ENCODE results near the gene TOLLIP. TPM values are rescaled to one million over a fixed set of nuclear protein-coding genes. Genes with fewer than 3 reads are reported as not detected.

TOLLIP gene
- total RNA-seq, 1 donor from 2014 or later: 43.2 TPM

DNA sequence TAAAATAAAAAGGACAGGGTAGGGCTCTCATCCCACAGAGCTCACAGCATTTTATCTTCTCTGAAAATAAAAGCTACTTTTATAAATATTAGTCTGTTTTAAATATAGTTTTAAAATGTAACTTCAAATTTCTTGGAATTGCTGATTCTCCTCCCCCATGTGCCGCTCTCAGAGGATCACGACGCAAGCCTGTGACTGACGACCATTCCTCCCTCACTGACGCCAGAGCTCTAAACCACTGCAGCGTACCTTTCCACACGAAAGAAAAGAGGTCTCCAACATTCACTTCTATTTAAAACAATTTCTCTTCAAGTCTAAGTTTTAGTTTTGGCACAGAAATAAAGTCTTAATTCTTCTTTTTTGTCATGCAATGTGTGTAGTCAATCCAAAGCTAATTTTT is 9.3 kb downstream of the TOLLIP start:
- intact Hi-C loops (cut with micrococcal nuclease): no loop called here

DNA sequence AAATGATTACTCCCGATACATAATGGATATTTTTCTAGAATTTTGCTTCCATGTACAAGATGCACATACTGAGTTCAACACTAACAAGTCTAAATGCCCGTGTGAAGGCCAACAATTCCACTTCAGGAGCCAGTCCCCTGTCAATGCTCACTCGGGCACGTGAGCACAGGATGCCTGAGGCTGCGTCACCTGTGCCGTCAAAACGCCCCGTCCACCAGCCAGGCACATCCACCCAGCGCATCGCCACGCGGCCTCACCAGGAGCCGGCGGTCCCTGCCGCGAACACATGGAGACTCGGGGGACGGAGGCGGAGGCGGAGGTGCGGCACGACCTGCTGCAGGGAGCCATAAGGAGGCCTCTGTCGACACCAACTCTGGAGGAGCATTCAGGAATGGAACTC is 9.8 kb downstream of the TOLLIP start:
- intact Hi-C loops (cut with micrococcal nuclease): no loop called here

DNA sequence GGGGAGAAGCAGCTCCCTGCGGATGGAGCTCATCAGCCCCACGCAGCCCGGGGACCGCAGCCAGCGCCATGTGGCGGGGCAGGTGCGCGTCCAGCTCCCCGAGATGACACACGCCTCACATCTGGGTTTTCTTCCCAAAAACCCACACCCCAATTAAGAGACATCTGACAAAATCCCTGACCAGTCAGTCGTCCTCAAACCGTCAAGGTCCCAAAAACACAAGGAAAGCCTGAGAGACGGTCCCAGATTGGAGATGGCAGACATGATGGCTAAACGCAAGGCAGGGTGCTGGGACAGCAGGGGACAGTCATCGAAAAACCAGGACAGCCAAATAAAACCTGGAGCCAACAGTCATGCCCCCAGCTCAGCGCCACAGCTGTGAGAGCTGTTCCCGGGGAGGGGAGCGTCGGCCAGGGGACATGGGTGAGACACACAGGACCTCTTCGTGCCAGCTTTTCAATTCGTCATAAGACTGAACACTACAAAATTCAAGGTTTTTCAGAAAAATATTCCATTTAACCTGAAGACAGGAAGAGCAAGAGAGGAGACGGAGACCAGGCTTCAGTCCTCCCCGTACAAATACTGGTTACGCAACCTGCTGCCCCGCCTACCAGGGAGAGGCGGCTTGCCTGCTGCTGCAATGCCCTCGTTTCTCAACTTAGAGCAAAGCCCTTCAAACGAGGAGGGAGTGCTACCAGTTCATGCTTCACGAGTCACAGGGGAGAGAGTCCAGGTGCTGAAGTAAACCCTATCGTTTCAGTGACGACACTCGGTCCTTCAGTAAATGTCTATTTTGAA is 10.5 kb downstream of the TOLLIP start:
- intact Hi-C loops (cut with micrococcal nuclease): no loop called here

DNA sequence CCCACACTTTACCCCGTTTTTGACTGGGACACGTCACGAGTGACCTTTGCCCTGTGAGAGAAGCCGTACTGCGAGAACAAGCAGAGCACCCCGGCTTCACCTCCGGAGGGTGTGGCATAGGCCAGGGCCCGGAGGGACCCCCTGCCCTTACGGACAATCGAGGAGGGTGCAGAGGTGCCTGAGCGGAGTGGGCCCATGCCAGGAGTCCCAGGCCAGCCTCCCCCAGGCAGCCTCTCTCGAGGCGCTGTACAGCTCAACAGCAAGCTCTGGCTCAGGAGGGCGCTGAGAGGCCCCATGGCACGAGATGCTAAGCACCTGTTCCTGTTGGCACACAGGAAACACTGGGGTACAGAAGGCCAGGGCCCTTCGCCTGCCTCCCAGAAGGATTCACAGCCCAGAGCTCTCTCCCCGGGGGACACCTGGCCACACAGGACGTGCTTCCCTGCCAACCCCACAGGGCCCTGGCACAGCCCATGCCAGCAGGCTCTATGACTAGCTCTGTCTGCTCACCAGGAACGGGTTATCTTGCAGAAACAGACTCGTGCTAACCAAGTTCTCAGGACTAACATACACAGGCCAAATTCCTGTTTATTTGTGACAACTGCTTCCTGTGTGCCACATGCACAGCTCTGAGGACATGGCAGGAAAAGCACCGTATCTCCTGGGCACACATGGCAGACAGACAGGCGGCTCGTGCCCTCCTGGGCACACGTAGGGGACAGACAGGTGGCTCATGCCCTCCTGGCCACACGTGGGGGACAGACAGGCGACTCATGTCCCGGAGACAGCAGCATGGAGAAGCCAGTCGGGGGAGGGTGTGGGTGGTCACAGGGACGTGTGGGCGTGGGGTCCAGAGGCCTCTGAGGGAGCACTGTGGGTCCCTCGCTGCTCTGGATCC is 11.6 kb downstream of the TOLLIP start:
- intact Hi-C loops (cut with micrococcal nuclease): no loop called here

DNA sequence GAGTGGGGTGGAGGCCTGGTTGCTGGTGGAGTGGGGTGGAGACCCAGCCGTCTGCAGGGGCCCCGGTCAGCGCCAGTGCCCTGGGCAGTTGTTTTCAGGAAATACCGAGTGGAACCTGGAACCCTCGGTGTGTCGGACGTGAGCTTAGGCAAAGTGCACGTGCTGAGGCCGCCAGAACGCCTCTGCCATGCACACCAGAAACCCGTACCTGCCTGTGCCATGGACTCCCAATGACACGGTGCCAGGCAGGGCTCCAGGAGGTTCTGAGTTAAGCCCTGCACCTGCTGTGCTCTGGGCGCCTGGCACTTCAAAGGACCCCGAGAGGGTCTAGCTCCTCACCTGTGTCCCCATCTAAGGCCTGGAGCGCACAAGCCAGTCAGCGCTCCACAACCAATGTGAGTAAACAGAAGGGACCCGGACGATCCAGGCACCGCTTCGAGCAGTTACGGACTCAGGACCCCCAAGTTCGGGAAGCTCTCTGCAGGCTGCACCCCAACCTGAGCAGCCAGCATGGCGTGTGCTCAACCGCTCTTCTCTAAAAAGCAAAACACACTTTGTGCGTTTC is 12.3 kb downstream of the TOLLIP start:
- intact Hi-C loops (cut with micrococcal nuclease): no loop called here

DNA sequence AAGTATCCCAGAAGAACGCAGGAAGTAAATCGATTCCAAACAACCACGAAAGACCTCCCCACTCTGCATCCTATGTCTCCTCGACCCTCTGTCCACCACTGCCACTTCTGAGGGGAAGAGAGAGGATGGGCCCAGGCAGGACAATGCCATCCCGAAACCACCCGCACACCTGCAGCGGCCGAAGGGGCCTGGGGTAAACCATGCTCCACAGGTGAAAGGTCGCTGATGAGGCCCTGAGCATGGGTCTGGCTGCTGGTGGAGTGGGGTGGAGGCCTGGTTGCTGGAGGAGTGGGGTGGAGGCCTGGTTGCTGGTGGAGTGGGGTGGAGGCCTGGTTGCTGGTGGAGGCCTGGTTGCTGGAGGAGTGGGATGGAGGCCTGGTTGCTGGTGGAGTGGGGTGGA is 13.1 kb downstream of the TOLLIP start:
- intact Hi-C loops (cut with micrococcal nuclease): no loop called here

DNA sequence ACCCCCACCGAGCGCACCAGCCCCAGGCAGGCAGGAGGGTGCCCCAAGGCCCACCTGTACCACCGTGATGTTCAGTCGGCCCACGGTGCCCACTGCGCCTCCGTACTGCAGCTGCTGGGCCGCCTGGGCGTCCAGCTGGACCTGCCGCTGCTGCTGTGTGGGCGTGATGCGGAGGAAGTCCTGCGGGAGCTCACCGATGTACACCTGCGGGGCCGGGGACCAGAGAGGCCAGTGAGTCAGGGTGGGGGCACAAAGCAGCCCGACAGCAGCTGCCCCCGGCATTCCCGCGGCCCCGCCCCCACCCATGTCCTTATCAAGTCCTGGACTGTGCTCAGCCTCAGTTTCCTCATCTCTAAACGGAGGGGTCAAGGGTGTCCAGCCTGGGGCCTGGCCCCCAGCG is 13.8 kb downstream of the TOLLIP start:
- intact Hi-C loops (cut with micrococcal nuclease): no loop called here

DNA sequence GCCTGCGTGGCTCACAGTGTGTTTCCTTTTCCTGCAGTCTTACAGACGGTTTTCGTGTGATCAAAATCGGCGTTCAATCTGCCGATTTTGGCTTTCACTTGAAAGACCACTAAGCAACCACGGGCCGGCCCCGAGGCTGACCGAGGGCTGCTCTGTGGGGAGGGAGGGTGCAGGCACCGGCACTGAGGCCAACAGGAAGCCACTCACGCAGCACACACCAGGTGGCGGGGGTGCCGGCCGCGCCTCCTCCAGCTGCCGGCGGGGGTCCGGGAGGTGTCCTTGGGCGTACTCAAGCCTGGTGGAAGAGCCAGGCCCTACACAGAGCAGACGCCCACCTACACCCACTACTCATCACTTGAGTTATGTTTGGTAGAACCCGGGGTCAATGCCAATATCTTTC is 14.3 kb downstream of the TOLLIP start:
- intact Hi-C loops (cut with micrococcal nuclease): no loop called here

DNA sequence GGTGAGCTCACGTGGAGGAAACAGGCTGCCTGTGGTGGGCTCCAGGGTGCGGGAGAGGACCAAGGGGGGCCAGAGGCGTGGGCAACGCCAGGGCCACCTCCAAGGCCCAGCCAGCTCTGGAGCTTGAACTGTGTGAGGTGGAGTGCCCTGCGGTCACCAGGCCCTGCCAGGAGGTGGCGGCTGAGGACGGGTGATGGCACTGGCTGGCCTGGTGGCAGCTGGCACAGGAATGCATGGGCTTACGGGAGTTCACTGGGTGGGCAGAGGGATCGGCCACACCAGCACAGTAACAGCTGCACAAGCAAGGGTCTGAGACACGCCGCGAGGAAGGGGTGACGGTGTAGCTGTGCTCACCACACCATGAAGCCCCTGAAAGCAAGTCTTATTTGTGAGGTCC is 15.8 kb downstream of the TOLLIP start:
- intact Hi-C loops (cut with micrococcal nuclease): no loop called here

DNA sequence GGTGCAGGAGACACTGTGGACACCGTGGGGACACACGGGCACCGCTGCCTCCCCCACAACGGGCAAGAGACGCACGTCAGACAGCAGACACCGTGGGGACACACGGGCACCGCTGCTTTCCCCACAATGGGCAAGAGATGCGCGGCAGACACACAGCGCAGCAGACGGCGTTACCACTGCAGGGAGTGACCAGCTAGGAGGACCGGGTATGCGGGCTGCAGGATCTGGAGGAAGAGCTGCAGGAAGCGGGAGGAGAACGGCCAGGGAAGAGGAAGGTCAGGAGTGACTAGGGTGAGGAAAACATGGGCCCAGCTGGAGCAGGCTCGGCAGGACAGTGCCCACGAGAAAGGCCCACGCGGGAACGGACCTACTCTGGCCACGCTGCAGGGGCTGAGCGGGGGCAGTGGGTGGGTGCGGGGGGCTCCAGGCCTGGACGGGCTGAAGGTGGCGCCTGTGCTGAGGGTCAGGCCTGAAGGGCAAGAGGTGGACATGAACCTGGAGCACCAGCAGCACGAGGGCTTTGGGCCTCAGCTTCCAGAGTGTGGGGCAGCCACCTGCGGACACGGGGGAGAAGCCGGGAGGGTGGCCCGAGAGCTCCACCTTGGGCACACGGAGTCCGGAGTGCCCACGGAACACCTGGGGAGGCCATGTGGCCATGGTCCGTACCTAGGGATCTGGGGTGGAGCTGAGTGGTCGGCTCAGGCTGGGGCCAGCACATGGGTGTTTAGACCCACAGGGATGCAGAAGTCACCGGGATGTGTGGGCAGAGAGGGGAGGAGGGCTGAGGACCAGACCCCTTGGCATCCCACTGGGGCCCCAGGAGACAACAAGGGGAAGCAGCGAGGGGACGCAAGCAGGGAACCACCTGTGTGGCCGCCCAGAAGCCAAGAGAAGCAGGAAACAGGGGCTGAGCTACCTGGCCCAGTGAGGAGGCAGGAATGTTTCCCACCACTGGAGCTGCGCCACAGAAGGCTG is 16.5 kb downstream of the TOLLIP start:
- intact Hi-C loops (cut with micrococcal nuclease): no loop called here

DNA sequence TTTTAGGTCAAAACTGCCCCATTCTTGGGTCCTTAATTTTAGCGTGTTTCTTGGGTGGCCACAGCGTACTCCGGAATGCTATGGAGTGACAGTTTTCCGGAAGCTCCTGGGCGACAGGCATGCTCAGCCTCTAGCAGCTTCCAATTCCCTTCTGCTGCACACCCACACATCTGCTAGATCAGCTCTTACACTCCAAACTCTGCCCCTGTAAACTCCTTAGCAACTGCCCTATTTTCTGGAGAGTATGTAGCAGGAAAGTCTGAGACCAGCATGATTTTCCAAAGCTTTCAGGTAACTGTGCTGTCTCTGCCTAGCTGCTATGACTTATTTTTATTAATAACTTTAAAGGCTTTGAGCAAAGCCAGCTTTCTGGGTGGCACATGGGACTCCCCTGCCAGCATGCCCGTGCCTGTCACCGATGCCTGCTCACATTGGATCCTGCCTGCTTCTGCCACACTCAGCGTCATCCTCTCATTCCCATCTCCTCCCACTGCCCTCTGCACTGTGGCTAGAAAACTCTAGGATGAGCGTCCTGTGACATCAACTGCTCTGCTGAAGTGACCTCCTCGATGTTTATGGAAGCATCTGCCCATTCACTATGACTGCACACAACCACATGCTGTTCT is 17.3 kb downstream of the TOLLIP start:
- intact Hi-C loops (cut with micrococcal nuclease): no loop called here

DNA sequence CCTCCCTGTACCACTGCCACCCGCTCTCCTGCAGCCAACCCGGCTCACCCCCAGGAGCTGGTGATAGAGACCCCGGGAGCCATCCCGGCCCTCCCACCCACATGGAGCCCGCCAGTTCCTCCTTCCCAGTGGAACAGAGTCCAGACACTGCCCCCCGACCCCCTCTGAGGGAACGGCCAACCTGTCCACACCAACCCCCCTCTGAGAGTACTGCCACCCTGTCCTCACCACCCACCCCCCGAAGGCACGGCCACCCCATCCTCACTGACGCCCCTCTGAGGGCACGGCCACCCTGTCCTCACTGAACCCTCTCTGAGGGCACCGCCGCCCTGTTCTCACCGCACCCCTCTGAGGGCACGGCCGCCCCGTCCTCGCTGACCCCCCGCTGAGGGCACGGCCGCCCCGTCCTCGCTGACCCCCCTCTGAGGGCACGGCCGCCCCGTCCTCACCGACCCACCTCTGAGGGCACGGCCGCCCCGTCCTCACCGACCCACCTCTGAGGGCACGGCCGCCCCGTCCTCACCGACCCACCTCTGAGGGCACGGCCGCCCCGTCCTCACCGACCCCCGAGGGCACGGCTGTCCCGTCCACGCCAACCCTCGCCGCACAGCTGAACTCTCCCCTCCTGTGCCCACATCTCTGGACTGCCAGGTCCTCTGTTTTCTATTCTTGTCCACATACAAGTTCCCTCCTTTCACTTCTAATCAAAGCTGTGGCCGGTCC is 18.0 kb downstream of the TOLLIP start:
- intact Hi-C loops (cut with micrococcal nuclease): no loop called here

DNA sequence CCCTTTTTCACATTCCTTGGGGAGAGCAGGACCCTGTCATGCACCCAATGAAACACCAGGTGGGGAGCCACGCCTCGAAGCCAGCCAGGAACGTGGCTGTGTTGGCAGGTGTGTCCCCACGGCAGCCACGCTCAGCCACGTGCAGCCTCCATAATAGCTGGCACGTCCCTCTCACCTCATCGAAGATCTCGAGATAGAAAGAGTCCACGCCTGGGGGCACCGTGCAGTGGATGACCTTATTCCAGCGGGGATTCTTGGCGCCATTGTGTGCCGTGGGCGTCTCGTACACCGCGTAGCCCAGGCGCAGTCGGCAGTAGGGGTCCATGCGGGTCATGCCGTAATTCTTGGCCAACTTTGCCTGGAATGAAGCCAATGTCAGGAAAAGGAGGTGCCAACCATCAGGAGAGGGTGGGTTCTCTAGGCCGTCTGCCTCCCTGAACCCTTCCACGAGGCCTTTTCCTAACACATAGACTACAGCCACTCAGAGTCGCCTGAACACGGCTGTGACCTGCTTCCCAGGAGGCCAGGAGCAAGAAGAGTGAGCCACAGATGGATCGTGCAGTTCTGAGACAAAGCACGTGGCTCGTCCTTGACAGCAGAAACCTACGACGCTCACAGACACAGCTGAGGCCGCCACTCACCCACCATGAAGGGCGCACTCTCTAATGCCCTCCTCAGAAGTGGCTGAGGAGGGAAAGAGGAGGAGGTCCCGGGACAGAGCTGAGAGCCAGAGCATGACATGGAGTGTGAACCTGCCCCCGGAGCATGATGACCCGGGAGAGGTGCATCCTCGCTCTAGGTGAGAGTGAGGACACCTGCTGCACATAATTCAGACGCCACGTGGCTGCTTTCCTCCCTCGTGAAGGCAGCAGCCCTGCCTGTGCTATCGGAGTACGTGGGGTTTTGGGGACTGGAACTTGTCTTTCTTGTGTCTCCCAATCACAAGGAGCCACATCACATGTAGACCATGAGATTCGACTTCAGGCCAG is 19.1 kb downstream of the TOLLIP start:
- intact Hi-C loops (cut with micrococcal nuclease): no loop called here

DNA sequence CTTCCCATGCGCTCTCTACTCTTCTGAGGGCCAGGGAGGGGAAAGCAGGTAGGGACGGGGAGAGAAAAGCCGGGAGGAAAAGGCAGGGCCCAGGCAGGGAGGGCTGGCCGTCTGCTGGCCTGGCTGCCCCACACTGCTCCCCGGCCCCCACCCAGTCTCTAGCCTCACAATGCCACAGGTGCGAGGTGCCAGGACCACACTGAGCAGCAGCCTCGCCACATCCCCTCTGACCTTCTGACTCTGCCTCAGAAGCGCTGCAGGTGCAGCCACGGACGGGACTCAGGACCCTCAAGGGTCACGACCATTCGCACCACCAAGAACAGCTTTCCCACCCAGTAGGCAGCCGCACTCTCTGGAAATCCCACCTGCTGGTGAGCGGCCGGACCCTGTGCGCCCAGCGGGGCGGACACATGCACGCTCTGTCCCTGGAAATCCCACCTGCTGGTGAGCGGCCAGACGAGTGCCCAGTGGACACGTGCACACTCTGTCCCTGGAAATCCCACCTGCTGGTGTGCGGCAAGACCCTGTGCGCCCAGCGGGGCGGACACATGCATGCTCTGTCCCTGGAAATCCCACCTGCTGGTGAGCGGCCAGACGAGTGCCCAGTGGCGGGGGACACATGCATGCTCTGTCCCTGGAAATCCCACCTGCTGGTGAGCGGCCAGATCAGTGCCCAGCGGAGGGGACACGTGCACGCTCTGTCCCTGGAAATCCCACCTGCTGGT is 20.1 kb downstream of the TOLLIP start:
- intact Hi-C loops (cut with micrococcal nuclease): no loop called here

DNA sequence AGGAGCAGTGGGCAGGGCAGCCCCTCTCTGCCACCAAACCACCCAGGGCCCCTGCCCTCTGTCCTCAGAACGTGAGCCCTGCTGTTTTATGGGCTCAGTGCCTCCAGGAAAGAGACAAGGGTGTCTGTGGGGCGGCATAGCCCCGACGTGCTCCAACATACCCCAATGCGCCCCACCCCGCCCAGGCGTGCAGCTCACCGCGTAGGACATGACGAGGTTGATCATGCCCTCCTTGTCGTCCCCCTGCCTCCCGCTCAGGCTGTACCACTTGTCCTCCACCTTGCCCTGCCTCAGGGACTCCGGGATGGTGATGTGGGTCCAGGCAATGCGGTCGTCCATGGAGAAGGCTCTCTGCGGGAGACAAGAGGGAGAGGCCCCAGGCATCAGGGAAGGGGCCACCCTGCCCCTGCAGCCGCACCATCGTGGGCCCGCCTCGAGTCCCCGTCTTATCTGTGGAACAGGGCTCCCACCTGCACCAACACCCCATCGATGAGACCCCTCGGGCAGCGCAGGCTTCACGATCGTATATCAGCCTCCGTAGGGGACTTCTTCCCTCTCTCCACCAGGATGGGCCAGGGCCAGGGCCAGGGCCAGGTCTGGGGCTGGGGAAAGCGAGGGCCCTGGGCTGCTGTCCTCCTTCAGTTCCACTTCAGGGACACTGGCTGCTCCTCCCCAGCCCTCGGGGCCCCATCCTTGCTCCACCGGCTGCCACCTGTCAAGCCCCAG is 20.8 kb downstream of the TOLLIP start:
- intact Hi-C loops (cut with micrococcal nuclease): no loop called here

DNA sequence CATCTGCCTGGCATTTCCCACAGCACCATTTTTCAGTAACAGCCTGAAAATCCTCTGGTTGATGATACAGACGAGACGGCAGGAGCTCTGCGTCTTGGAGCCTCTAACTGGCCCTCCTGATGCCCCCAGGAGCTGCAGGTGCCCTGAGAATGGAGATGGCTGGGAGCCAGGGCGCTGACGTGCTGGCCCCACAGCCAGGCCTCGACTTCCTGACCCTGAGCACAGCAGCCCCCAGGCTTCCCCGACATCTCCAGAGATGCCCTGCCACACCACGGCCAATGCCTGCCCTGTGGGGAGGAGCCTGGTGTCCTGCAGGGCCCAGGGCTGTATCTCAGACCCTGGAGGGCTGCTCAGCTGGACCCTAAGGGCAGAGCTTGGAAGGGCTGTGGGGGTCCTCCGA is 21.5 kb downstream of the TOLLIP start:
- intact Hi-C loops (cut with micrococcal nuclease): no loop called here

DNA sequence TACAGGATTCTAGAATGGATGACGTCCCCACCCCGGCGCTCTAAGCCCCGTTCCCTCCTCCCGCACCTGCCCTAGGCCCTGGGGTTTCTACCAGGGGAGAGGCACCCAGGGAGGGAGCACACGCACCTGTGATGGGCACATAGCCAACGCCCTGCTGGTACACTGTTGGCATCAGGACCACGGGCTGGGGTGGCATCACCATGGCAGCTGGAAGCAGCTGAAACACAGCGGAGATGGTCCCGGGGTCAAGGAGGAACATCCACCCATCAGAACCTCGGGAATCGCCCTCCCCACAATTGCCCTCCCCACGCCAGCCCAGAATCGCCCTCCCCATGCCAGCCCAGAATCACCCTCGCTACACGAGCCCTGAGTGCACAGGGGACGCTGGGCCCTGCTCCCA is 23.6 kb downstream of the TOLLIP start:
- intact Hi-C loops (cut with micrococcal nuclease): no loop called here
